GM12892 (cell line): Measurements from ENCODE around the gene STK16.
A peak's percentile ranks its signal among the peaks of the same experiment; 100 is the strongest.

Experiments
- DNase-seq: peaks from one replicate; pipeline ENCODE4 v3.0.0; 2011; ENCODE audit not compliant: insufficient read length
- FAIRE-seq: peaks from 2 replicates; lab custom pipeline; 2011; peaks lifted over from hg19 to GRCh38; lab: Jason Lieb, UNC
- POLR2A ChIP-seq: IDR thresholded peaks from 2 replicates; pipeline ENCODE4 v1.6.1; 2011; ENCODE audit warnings: low read depth, low read length, control low read depth
- POLR2AphosphoS5 ChIP-seq: IDR thresholded peaks from 2 replicates; pipeline ENCODE4 v1.6.1; 2011; ENCODE audit warnings: low read depth, low read length, control low read depth
- TAF1 ChIP-seq: IDR thresholded peaks from 2 replicates; pipeline ENCODE4 v1.6.1; 2011; ENCODE audit warnings: low read depth, mild to moderate bottlenecking, control low read depth, low read length, borderline replicate concordance

The STK16 gene

GRCh38 chr2:219207134-219207883, 38.0 kb upstream of the STK16 start:
- DNase-seq (no peak), FAIRE-seq (peak; percentile 27)
- no peak for TF ChIP-seq POLR2AphosphoS5
- TF ChIP-seq POLR2A: no peak
- TF ChIP-seq TAF1: no peak

DNA sequence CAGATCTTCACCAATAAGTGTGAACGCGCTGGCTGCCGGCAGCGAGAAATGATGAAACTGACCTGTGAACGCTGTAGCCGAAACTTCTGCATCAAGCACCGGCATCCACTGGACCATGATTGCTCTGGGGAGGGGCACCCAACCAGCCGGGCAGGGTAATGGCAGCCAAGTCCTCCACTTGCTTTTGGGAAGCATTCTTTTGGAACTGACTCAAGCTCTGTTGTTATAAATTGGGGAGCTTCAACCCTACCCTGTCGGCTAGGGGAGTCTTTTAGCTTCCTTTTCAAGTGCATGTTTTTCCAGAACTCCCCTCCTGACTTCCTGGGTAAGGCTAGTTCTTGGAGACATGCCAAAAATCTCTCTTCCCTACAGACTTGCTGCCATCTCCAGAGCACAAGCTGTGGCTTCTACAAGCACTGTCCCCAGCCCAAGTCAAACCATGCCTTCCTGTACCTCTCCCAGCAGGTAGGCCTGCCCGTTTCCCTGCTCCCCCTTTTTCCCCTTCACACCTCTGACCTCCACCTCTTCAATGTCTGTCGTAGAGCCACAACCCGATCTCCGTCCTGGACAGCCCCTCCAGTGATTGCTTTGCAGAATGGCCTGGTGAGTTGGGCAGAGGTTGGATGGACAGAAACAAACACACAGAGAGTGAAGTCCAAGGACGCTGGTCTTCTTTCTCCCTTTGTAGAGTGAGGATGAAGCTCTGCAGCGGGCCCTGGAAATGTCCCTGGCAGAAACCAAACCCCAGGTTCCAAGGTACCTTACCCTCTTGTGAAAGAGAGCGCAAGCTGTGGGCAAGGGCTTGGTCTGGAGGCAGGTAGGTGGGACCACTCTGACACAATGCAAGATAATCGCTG, 37.2 kb upstream of the STK16 start:
- no peak for DNase-seq

GRCh38 chr2:219209236-219210195, 35.8 kb upstream of the STK16 start:
- no peak for FAIRE-seq
- no peak for TF ChIP-seq TAF1
- TF ChIP-seq POLR2A: no peak
- TF ChIP-seq POLR2AphosphoS5: no peak
- no peak for DNase-seq

More for the DNA sequence above, 37.2 kb upstream of the STK16 start:
- no peak for TF ChIP-seq POLR2A
- no peak for TF ChIP-seq TAF1
- TF ChIP-seq POLR2AphosphoS5: no peak
- FAIRE-seq: no peak

DNA sequence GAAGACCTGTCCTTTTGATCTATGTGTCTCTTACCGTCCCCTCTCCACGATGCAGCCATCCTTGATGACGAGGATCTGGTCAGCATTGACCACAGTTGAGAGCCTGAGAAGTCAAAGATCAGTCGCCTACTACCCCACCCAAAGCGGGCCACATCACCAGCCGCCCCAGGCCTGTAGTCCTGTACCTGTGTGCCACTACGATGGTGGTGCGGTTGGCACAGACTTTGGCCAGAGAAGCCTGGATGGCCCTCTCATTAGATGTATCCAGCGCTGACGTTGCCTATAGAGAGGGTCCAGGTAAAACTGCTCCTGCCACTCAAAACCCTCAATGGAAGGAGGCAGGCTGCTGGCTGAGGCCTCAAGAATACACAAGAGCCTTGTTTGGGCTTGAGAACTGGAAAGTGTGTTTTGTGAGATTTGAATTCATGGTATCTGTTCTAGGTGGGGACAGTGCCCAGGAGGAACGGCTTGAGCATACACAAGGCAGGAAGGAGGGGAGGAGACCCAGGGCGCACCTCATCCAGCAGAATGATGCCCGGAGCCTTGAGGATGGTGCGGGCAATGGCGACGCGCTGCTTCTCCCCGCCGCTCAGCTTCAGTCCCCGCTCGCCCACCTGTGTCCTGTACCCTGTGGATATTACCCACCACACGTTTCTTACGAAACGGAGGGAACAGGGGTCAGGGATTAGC, 34.9 kb upstream of the STK16 start:
- no peak for FAIRE-seq
- TF ChIP-seq TAF1 (no peak), POLR2A (no peak), POLR2AphosphoS5 (0 out of 2 replicates have a peak, but pooled peaks have one; percentile 14)
- no peak for DNase-seq

GRCh38 chr2:219210886-219211362, 34.4 kb upstream of the STK16 start:
- no peak for TF ChIP-seq POLR2AphosphoS5
- TF ChIP-seq TAF1: no peak
- TF ChIP-seq POLR2A: peak; percentile 23; the same call in 1 of the 2 replicates
- FAIRE-seq: no peak
- no peak for DNase-seq

DNA sequence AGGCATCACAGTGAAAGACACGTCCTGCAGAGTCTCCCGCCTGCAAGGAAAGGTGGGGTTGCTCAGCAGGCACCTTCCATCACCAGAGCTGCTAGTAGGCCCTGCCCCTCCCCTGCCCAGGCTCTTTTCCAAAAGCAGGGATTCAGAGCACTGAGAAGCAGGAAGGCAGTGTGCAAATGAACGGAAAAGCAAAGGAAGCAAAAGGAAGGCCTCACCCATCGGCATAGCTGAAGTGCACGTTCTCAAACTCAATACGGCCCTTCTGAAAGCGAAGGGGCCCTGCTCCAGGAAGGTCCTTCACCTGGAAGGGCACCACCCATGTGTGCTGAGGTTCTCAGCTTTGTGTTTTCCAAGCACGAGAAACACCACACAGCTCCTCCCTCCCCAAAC, 32.3 kb upstream of the STK16 start:
- TF ChIP-seq TAF1 (no peak), POLR2A (no peak), POLR2AphosphoS5 (no peak)

GRCh38 chr2:219213486-219214071, 31.7 kb upstream of the STK16 start:
- TF ChIP-seq POLR2A: no peak
- no peak for TF ChIP-seq POLR2AphosphoS5
- no peak for TF ChIP-seq TAF1
- no peak for FAIRE-seq

More for the DNA sequence above, 32.3 kb upstream of the STK16 start:
- no peak for DNase-seq
- no peak for FAIRE-seq

DNA sequence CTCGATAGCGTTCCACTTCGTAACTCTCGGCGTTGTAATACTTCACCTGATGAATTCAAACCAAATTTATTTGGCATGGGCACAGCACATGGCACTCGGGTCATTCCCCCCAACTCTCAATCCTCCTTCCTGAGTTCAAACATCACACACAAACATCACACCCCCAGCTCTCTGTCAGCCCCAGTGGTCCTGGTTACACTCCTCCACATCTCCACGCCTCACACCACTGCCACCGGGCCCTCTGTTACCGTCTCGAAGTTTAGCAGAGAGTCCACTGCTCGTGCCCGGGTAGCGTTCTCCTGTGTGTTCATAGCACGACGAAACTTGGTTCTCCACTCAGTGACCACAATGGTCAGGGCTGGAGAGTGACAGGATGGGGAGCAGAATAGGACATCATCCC, 31.1 kb upstream of the STK16 start:
- DNase-seq (no peak), FAIRE-seq (no peak)
- TF ChIP-seq POLR2AphosphoS5 (no peak), TAF1 (no peak), POLR2A (no peak)

More at GRCh38 chr2:219213486-219214071, 31.7 kb upstream of the STK16 start:
- no peak for DNase-seq

GRCh38 chr2:219214786-219215185, 30.5 kb upstream of the STK16 start:
- FAIRE-seq: no peak
- no peak for TF ChIP-seq TAF1
- TF ChIP-seq POLR2AphosphoS5: no peak
- no peak for TF ChIP-seq POLR2A
- no peak for DNase-seq

- FAIRE-seq: no peak
Observed at GRCh38 chr2:219215871-219216534, 29.3 kb upstream of the STK16 start.

More at GRCh38 chr2:219215871-219216534, 29.3 kb upstream of the STK16 start:
- TF ChIP-seq POLR2A: no peak
- DNase-seq: no peak
